Measurements from ENCODE around the gene TRAPPC2L. TPM values are rescaled to one million over a fixed set of nuclear protein-coding genes. Genes with fewer than 3 reads are reported as not detected.

Gene TRAPPC2L
- total and polyA plus RNA-seq, 3 donors from 2014 or later = 58.3 to 216 (median 59.8) TPM

DNA sequence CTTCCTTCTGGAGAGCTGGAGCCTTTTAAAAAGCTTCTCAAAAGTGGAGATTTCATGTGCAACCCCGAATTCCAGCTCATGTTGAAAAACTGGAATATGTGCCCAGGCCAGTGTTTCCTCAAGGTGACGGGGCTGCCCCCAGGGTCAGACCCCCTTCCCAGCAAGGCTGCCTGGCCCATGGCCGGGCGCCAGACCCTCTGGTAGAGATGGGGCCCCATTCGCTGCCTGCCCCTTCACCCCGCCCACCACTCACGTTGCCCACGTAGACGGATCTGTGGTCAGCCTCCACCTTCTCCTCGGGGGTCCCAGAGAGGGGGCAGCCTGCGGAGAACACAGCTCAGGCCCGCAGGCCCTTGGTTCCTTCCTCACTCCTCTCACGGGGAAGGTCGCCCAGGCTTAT lies 8.4 kb downstream of the TRAPPC2L start:
- 77 to 84% methylated on average over 12 to 14 of the region's 14 CpGs for WGBS, 2 donors
- DNase-seq = no peak
- H3K27me3 ChIP-seq = no peaks in the 10 kb centered on the region
- intact Hi-C loops (cut with DNase I; ENCODE audit: low total_unique reads) = no loop called here
- H3K4me1 ChIP-seq = no peaks in the 10 kb centered on the region
- no peaks in the 10 kb centered on the region for H3K9me3 ChIP-seq
- TF ChIP-seq POLR2A (IDR thresholded peaks at IDR 0.05) = no peak
- TF ChIP-seq, protein P1, sequence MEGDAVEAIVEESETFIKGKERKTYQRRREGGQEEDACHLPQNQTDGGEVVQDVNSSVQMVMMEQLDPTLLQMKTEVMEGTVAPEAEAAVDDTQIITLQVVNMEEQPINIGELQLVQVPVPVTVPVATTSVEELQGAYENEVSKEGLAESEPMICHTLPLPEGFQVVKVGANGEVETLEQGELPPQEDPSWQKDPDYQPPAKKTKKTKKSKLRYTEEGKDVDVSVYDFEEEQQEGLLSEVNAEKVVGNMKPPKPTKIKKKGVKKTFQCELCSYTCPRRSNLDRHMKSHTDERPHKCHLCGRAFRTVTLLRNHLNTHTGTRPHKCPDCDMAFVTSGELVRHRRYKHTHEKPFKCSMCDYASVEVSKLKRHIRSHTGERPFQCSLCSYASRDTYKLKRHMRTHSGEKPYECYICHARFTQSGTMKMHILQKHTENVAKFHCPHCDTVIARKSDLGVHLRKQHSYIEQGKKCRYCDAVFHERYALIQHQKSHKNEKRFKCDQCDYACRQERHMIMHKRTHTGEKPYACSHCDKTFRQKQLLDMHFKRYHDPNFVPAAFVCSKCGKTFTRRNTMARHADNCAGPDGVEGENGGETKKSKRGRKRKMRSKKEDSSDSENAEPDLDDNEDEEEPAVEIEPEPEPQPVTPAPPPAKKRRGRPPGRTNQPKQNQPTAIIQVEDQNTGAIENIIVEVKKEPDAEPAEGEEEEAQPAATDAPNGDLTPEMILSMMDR (IDR thresholded peaks at IDR 0.05) = no peak
- no peaks in the 10 kb centered on the region for H3K36me3 ChIP-seq (ENCODE audit: low read depth, missing control alignments)
- H3K27ac ChIP-seq = no peak overlapping the region
- no peak overlapping the region for H3K4me3 ChIP-seq

- intact Hi-C loops (cut with DNase I; ENCODE audit: low total_unique reads) = no loop called here
- Histone ChIP-seq H3K27ac (no peak overlapping the region), H3K9me3 (no peaks in the 10 kb centered on the region), H3K4me1 (no peaks in the 10 kb centered on the region), H3K27me3 (no peaks in the 10 kb centered on the region), H3K4me3 (no peak overlapping the region), H3K36me3 (ENCODE audit: low read depth, missing control alignments) (no peaks in the 10 kb centered on the region)
- WGBS, 2 donors = 60 to 72% methylated on average over 1 to 9 of the region's 15 CpGs
- no peak for DNase-seq
- TF ChIP-seq POLR2A (IDR thresholded peaks at IDR 0.05) = no peak
- TF ChIP-seq, protein P1 (IDR thresholded peaks at IDR 0.05) = no peak
Observed at GRCh38 chr16:88865742-88866141, 8.8 kb downstream of the TRAPPC2L start.

DNA sequence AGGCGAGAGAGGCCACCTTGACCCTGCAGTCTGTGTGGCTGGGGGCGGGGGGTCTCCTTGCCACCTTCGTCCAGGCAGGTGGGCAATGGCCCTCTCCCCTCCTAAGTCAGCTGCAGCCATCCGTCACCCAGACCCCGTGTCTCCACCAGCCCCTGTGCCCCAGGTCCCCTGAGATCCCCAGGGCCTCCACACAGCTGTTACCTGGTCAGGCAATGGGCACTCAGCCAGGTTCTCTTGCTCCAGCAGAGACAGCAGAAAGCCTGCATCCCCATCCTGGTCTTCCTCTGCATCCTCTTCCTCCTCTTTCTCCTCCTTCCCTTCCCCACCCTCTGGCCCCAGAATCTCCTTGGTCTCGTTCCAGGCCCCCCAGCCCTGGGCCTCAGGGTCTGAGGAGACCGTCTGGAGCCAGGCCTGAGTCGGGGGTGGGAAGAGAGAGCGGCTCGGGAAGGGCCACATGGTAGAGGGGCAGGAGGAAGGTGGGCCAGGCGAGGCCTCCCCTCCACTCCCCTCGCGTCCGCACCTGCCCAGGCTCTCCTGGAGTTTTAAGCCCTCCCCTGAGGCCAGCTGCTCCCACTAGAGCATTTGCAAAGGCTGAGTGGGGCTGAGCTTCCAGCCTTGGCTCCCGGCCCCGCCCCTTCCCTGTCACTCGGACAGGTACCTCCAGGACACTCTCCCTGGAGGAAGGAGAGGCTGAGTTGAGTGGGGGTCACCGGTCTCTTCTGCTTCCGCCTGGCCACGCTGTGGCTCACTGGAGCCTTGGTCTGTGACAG lies 9.4 kb downstream of the TRAPPC2L start, which contains the start of gene PABPN1L:
PABPN1L (minus strand) TSS at position 510 of the 770 bp plus-strand sequence; CDS start at position 456, 54 bp downstream.
- Histone ChIP-seq H3K4me1 (peaks cover 4% of the 10 kb centered on the region), H3K27ac (no peak within 1 kb of the TSS), H3K36me3 (ENCODE audit: low read depth, missing control alignments) (no peaks in the 10 kb centered on the region), H3K4me3 (no peak within 1 kb of the TSS), H3K9me3 (no peaks in the 10 kb centered on the region), H3K27me3 (no peaks in the 10 kb centered on the region)
- 70 to 79% methylated on average over 10 to 20 of the region's 20 CpGs for WGBS, 2 donors
- intact Hi-C loops (cut with DNase I; ENCODE audit: low total_unique reads) = no loop called here
- TF ChIP-seq, protein P1 (IDR thresholded peaks at IDR 0.05) = no peak
- TF ChIP-seq POLR2A (IDR thresholded peaks at IDR 0.05) = no peak
- no peak for DNase-seq

DNA sequence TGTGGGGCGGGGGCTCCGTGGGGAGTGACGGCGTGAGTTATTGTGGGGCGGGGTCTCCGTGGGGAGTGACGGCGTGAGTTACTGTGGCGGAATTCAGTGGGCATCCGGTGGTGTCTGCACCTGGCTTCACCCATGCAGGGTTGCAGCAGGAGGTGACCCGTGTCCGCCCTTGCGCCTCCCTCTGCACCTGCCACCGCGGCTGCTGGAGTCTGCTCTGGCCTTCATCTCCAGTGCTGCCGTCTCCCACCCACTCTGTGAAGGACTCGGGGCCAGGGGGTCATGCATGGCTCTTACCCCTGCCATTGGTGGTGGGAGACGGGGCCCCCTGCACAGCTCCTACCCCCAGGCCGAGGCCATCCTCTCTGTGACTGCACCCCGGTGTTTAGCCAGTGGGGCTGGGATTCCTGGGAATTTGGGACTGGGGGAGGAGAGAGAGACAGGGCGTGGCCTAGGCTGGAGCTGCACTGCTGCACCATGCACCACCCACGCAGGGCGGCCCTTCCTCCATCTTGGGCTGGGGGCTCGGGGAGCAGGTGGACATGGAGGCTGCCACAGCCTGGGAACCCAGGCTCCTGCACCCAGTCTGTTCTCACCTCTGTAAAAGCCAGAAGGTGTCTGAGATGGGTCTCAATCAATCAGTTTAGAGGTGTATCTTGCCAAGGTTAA lies 10.8 kb downstream of the TRAPPC2L start:
- Histone ChIP-seq H3K9me3 (no peaks in the 10 kb centered on the region), H3K27ac (no peak overlapping the region), H3K27me3 (no peaks in the 10 kb centered on the region), H3K4me3 (no peak overlapping the region), H3K4me1 (peaks cover 4% of the 10 kb centered on the region), H3K36me3 (ENCODE audit: low read depth, missing control alignments) (no peaks in the 10 kb centered on the region)
- no peak for TF ChIP-seq POLR2A (IDR thresholded peaks at IDR 0.05)
- TF ChIP-seq, protein P1 (IDR thresholded peaks at IDR 0.05) = no peak
- intact Hi-C loops (cut with DNase I; ENCODE audit: low total_unique reads) = no loop called here
- no peak for DNase-seq
- 78 to 100% methylated on average over 4 to 24 of the region's 24 CpGs for WGBS, 2 donors
